ENCODE measurements around the gene ZBTB48.

The ZBTB48 gene

DNA sequence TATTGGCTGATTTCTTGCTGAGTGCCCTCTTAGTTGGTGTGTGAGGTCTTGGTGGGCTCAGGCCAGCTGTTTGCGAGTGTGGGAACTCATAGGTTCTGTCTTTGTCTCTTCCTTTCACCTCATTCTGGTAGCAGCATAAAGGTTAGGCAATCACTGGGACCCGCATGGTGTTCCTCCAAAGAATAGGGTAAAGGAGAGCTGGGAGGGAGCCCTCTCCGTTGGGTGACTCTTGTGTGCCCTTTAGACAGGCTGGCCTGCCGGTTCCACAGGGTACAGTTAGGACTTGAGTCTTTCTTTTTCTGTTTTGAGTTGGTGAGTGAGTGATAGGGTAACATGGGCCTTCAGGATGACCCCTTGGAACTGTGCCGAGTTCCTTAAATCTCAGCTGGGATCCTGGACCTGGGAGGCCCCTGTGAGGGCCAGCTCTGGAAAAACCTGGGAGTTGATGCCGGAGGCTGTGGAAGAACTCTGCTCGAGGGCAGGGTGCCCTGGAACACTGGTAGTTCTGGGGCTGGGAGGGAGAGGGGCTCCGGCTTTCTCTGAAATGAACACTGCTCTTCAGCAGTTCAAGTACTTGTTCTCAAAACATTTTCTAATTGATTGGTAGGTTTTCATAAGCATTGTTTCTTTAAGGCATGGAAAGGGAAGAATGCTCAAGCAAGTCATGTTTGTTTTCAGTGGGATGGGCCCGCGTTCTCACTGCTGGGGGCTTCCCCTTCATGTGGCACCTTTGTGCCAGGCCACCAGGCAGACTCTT, 42.8 kb downstream of the ZBTB48 start:
- FAIRE-seq, result no peak
- no peak for TF ChIP-seq POLR2A (IDR thresholded peaks at IDR 0.05; ENCODE audit: low read depth, low read length)
- DNase-seq (ENCODE audit: insufficient read length, low spot score), result no peak

GRCh38 chr1:6623269-6623965, 43.6 kb downstream of the ZBTB48 start:
- DNase-seq (ENCODE audit: insufficient read length, low spot score), result no peak

GRCh38 chr1:6624710-6625583, 45.2 kb downstream of the ZBTB48 start, which contains the start of gene THAP3:
THAP3 (plus strand) TSS chr1:6624868; CDS start chr1:6625219, 351 bp downstream.
- no peak for TF ChIP-seq POLR2A (IDR thresholded peaks at IDR 0.05; ENCODE audit: low read depth, low read length)
- peak; percentile 89 for DNase-seq (ENCODE audit: insufficient read length, low spot score)
- peak; percentile 73 for FAIRE-seq

More at GRCh38 chr1:6623269-6623965, 43.6 kb downstream of the ZBTB48 start:
- TF ChIP-seq POLR2A (IDR thresholded peaks at IDR 0.05; ENCODE audit: low read depth, low read length), result no peak
- FAIRE-seq, result no peak

- TF ChIP-seq POLR2A (IDR thresholded peaks at IDR 0.05; ENCODE audit: low read depth, low read length), result no peak
- FAIRE-seq, result no peak
- DNase-seq (ENCODE audit: insufficient read length, low spot score), result no peak
Observed at GRCh38 chr1:6625584-6626149, 45.9 kb downstream of the ZBTB48 start.

GRCh38 chr1:6627031-6627430, 47.2 kb downstream of the ZBTB48 start:
- DNase-seq (ENCODE audit: insufficient read length, low spot score) (no peak), FAIRE-seq (no peak)
- TF ChIP-seq POLR2A (IDR thresholded peaks at IDR 0.05; ENCODE audit: low read depth, low read length), result no peak

- no peak for TF ChIP-seq POLR2A (IDR thresholded peaks at IDR 0.05; ENCODE audit: low read depth, low read length)
- FAIRE-seq, result no peak
- DNase-seq (ENCODE audit: insufficient read length, low spot score), result no peak
Observed at GRCh38 chr1:6627841-6628545, 48.2 kb downstream of the ZBTB48 start.

- no peak for DNase-seq (ENCODE audit: insufficient read length, low spot score)
- TF ChIP-seq POLR2A (IDR thresholded peaks at IDR 0.05; ENCODE audit: low read depth, low read length), result no peak
- FAIRE-seq, result no peak
Observed at GRCh38 chr1:6628971-6629479, 49.2 kb downstream of the ZBTB48 start.

DNA sequence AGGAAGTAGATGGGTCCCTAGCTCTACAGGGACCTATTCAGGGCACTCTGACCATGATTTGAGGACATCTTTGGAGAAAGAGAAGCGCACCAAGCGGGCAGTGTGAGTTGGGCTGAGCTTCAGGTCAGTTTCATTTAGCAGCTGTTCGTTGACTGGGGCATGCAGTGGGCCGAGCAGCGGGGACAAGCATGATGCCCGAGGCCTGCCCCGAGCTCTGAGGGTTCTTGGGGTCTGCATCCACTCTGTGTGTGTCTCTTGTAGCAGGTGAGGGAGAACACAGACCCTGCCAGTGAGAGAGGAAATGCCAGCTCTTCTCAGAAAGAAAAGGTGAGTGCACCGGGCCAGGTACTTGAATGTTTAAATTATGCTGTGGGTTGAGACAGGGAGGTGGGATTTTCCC, 50.2 kb downstream of the ZBTB48 start:
- no peak for TF ChIP-seq POLR2A (IDR thresholded peaks at IDR 0.05; ENCODE audit: low read depth, low read length)
- FAIRE-seq (no peak), DNase-seq (ENCODE audit: insufficient read length, low spot score) (no peak)

- DNase-seq (ENCODE audit: insufficient read length, low spot score) (no peak), FAIRE-seq (no peak)
- no peak for TF ChIP-seq POLR2A (IDR thresholded peaks at IDR 0.05; ENCODE audit: low read depth, low read length)
Observed at GRCh38 chr1:6631058-6631457, 51.3 kb downstream of the ZBTB48 start.

- FAIRE-seq (no peak), DNase-seq (ENCODE audit: insufficient read length, low spot score) (no peak)
- TF ChIP-seq POLR2A (IDR thresholded peaks at IDR 0.05; ENCODE audit: low read depth, low read length), result no peak
Observed at GRCh38 chr1:6632588-6633514, 53.1 kb downstream of the ZBTB48 start.

- DNase-seq (ENCODE audit: insufficient read length, low spot score) (no peak), FAIRE-seq (no peak)
- TF ChIP-seq POLR2A (IDR thresholded peaks at IDR 0.05; ENCODE audit: low read depth, low read length), result no peak
Observed at GRCh38 chr1:6634371-6635052, 54.7 kb downstream of the ZBTB48 start.
